Transverse colon (tissue), 4 donors: Measurements from ENCODE around the gene GPR107. TPM values are rescaled to one million over a fixed set of nuclear protein-coding genes. Genes with fewer than 3 reads are reported as not detected.
A peak's percentile ranks its signal among the peaks of the same experiment; 100 is the strongest.

Experiments
- DNase-seq: peaks from one replicate; pipeline ENCODE4 v3.0.0-alpha.2; 2019
- H3K27ac ChIP-seq, 4 donors: fragments of 200-600 bp; sonication (generic); 2 replicates each; pipeline ENCODE4 v1.5.1; 2016 to 2018; ENCODE audit warnings: inconsistent platforms in 4 of 4
- H3K27me3 ChIP-seq: fragments of 200-600 bp; sonication (generic); 2 replicates; pipeline ENCODE4 v1.5.1; 2017; ENCODE audit warnings: inconsistent platforms
- H3K36me3 ChIP-seq, 4 donors: fragments of 200-600 bp; sonication (generic); 2 replicates each; pipeline ENCODE4 v1.5.1; 2017 to 2019; ENCODE audit warnings: inconsistent platforms in 4 of 4
- H3K4me1 ChIP-seq, 4 donors: fragments of 200-600 bp; sonication (generic); 2 replicates each; pipeline ENCODE4 v1.5.1; 2017 to 2020; ENCODE audit warnings: inconsistent platforms in 4 of 4
- H3K4me3 ChIP-seq, 4 donors: fragments of 200-600 bp; sonication (generic); 1 replicate in 1 of 4; 2 replicates in 3 of 4; pipeline versions ENCODE4 v1.5.1 to v1.6.1; 2017 to 2019; ENCODE audit warnings: inconsistent platforms in 4 of 4
- H3K9me3 ChIP-seq, 2 donors: fragments of 200-600 bp; sonication (generic); 2 replicates each; pipeline ENCODE4 v1.5.1; 2017 to 2019; ENCODE audit warnings: inconsistent platforms in 2 of 2
- EP300 ChIP-seq: sonication (generic); formaldehyde crosslinking; IDR thresholded peaks from one replicate; pipeline ENCODE4 v1.6.1; 2017; ENCODE audit warnings: antibody characterized with exemption, low read depth
- POLR2A ChIP-seq: fragments of 450-650 bp; IDR thresholded peaks from one replicate; pipeline ENCODE4 v1.6.1; 2016; ENCODE audit warnings: antibody characterized with exemption, mild to moderate bottlenecking, moderate library complexity
- POLR2AphosphoS5 ChIP-seq, 3 donors: sonication (generic); formaldehyde crosslinking; IDR thresholded peaks; one replicate each; pipeline ENCODE4 v1.6.1; 2016; ENCODE audit warnings: antibody characterized with exemption in 3 of 3
- WGBS, 2 donors: methylation state at CpG; one replicate each; pipeline ENCODE4 v1.1.5; 2018; ENCODE audit warnings: low coverage in 1 of 2; 5-methylcytosine and 5-hydroxymethylcytosine counted together
- in situ Hi-C, 4 donors: fragments of 200-750 bp; cut with MboI; loops; one replicate each; pipeline versions ENCODE4 v1.15.0 to v1.15.1; 2017; ENCODE audit warnings: low sequenced_read_pairs in 3 of 4, low pct_ligation_motif_present in 1 of 4, low pct_unique_long_range_greater_than_20kb in 1 of 4
- intact Hi-C: fragments of 100-400 bp; cut with DNase I; formaldehyde crosslinking; loops from one replicate; pipeline ENCODE4 v1.15.1; 2023; ENCODE audit warnings: low total_unique reads
- total RNA-seq, 4 donors: library from RNA; depleted of rRNA; stranded (reverse); fragments of >200 nt; gene quantifications; one replicate each; pipeline ENCODE4 v1.1.0, GENCODE V29; 2016
- TF ChIP-seq, protein P1 (sequence below), 5 experiments: fragments of 200-600 bp in 3 of 5; fragments of 450-650 bp in 2 of 5; sonication (generic) in 3 of 5; IDR thresholded peaks; 1 replicate in 2 of 5; 2 replicates in 3 of 5; pipeline ENCODE4 v1.5.1; 2016 to 2017; ENCODE audit warnings: antibody characterized with exemption in 5 of 5, inconsistent platforms in 3 of 5, mild to moderate bottlenecking in 2 of 5, moderate library complexity in 1 of 5

Gene GPR107
- total RNA-seq, 4 donors from 2014 or later: 25.7 to 33.7 (median 32.7) TPM

DNA sequence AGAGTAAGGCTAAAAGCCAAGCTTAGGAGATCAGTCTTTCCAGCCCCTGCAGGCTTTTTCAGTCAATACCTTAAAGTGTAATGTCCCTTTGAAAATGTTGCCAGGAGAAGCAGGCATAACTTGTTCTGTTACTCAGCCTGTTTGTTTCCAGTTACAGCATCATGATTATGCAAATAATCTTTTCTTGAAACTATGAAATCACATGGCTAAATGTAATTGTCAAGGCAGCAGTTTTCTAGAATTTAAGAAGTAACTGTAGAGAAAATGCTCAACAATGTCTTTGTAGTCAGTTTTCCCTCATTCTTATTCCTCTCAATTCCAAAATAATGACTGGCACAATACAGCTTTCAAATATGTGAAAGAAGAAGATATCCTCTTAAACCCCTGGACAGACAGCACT is 1.9 kb upstream of the GPR107 start:
- Histone ChIP-seq H3K4me1 (peaks cover 17 to 41% (median 24%) of the 10 kb centered on the region in 4 donors), H3K4me3 (no peak overlapping the region), H3K27me3 (no peaks in the 10 kb centered on the region), H3K9me3 (no peaks in the 10 kb centered on the region), H3K36me3 (no peaks in the 10 kb centered on the region), H3K27ac (peak overlapping the region in 1 of 4 donors; percentile 91)
- DNase-seq: no peak
- TF ChIP-seq, protein P1, sequence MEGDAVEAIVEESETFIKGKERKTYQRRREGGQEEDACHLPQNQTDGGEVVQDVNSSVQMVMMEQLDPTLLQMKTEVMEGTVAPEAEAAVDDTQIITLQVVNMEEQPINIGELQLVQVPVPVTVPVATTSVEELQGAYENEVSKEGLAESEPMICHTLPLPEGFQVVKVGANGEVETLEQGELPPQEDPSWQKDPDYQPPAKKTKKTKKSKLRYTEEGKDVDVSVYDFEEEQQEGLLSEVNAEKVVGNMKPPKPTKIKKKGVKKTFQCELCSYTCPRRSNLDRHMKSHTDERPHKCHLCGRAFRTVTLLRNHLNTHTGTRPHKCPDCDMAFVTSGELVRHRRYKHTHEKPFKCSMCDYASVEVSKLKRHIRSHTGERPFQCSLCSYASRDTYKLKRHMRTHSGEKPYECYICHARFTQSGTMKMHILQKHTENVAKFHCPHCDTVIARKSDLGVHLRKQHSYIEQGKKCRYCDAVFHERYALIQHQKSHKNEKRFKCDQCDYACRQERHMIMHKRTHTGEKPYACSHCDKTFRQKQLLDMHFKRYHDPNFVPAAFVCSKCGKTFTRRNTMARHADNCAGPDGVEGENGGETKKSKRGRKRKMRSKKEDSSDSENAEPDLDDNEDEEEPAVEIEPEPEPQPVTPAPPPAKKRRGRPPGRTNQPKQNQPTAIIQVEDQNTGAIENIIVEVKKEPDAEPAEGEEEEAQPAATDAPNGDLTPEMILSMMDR (IDR thresholded peaks at IDR 0.05): no peak
- TF ChIP-seq POLR2A: no peak
- no peak for TF ChIP-seq POLR2AphosphoS5 (IDR thresholded peaks at IDR 0.05)
- no peak for TF ChIP-seq EP300
- intact Hi-C loops: no loop called here
- in situ Hi-C loops: no loop called here

DNA sequence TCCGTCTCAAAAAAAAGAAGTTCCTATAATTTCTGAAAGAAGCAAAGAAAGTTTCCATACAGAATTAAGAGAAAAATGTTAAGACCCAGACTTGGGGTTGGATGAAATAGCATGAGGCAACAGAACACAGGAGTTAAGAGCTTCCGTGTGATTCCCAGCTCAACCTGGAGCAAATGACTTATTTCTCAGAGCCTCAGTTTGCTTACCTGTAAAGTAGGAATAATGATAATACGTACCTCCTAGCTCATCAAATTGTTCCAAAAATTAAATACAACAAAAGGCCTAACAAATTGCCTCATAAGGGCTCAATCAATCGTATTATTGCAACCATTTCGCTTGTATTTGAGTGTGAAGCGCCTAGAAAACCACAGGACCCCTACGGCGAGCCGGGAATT is 600 bp upstream of the GPR107 start:
- H3K9me3 ChIP-seq: no peaks in the 10 kb centered on the region
- TF ChIP-seq EP300 (no peak), POLR2A (no peak)
- H3K27me3 ChIP-seq: no peaks in the 10 kb centered on the region
- no peaks in the 10 kb centered on the region for H3K36me3 ChIP-seq
- 13 to 48% methylated on average over 3 to 9 of the region's 9 CpGs for WGBS, 2 donors
- H3K27ac ChIP-seq: peak overlapping the region; percentile 91 to 97 (median 94)
- in situ Hi-C loops (no loop called here), intact Hi-C loops (no loop called here)
- peaks cover 17 to 48% (median 28%) of the 10 kb centered on the region in 4 donors for H3K4me1 ChIP-seq
- H3K4me3 ChIP-seq: peak overlapping the region; percentile 84 to 99 (median 92)
- no peak for DNase-seq

DNA sequence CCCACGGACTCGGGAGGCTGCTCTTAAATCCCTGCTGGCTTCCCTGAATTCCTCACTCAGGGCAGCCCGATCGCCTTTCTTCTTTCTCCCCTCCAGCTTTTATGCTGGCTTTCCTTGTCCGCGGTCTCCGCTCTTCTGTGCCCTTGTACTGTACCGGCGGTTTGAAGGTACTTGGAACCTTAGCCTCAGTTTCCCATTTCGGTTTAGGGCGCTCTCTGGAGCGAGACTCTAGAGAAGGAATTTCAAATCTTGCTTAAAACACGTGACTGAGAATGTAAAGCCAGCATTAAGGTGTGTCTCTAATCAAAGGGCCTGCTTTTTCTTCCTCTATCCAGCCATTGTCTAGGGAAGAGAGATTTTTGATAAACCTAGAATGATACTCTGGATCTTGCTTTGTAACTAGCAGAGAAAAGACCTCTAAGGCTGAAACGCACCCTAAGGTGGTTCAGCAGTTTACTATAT is 650 bp downstream of the GPR107 start:
- H3K4me3 ChIP-seq: peak overlapping the region; percentile 84 to 99 (median 92)
- peaks cover 17 to 60% (median 36%) of the 10 kb centered on the region in 4 donors for H3K4me1 ChIP-seq
- no peaks in the 10 kb centered on the region for H3K36me3 ChIP-seq
- peak overlapping the region; percentile 91 to 97 (median 94) for H3K27ac ChIP-seq
- 3 to 4% methylated on average over 9 to 14 of the region's 14 CpGs for WGBS, 2 donors
- TF ChIP-seq, protein P1 (IDR thresholded peaks at IDR 0.05): no peak
- TF ChIP-seq POLR2AphosphoS5 (IDR thresholded peaks at IDR 0.05) (no peak), EP300 (no peak), POLR2A (no peak)
- intact Hi-C loops: no loop called here
- H3K9me3 ChIP-seq: no peaks in the 10 kb centered on the region
- in situ Hi-C loops: no loop called here
- no peaks in the 10 kb centered on the region for H3K27me3 ChIP-seq
- DNase-seq: no peak

DNA sequence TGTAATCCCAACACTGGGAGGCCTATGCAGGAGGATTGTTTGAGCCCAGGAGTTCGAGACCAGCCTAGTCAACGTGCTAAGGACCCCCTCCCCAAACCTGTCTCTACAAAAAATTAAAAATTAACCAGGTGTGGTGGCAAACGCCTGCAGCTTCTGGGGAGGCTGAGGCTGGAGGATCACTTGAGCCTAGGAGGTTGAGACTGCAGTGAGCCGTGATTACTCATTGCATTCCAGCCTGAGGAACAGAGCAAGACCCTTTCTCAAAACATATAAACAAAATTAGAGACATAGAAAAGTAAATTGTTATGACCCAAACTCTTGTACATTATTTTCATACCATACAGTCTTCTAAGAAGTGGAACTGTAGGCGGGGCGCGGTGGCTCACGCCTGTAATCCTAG is 1.1 kb downstream of the GPR107 start:
- no peak for DNase-seq
- no peak for TF ChIP-seq POLR2AphosphoS5 (IDR thresholded peaks at IDR 0.05)
- TF ChIP-seq, protein P1 (IDR thresholded peaks at IDR 0.05): no peak
- TF ChIP-seq EP300: no peak
- no peak for TF ChIP-seq POLR2A
- in situ Hi-C loops (no loop called here), intact Hi-C loops (no loop called here)
- peak overlapping the region in 3 of 4 donors; percentile 84 to 99 (median 91) for H3K4me3 ChIP-seq
- no peaks in the 10 kb centered on the region for H3K9me3 ChIP-seq
- peak overlapping the region; percentile 91 to 97 (median 94) for H3K27ac ChIP-seq
- no peaks in the 10 kb centered on the region for H3K36me3 ChIP-seq
- H3K27me3 ChIP-seq: no peaks in the 10 kb centered on the region
- 60 to 70% methylated on average over 2 to 8 of the region's 8 CpGs for WGBS, 2 donors
- peaks cover 17 to 60% (median 36%) of the 10 kb centered on the region in 4 donors for H3K4me1 ChIP-seq

DNA sequence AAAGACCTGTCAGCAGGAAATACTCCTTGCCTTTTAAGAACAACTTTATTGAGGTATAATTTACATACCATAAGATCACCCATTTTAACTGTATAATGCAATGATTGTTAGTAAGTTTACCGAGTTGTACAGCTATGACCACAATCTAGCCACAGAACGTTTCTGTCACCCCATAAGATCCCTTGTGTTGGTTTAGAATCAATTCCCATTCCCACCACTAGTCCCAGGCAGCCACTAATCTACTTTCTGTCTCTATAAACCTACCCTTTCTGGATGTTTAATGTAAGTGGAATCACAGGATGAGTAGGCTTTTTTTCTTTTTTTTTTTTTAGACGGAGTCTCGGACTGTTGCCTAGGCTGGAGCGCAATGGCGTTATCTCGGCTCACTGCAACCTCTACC is 4.4 kb downstream of the GPR107 start:
- Histone ChIP-seq H3K4me3 (no peak overlapping the region), H3K36me3 (no peaks in the 10 kb centered on the region), H3K27me3 (no peaks in the 10 kb centered on the region), H3K9me3 (no peaks in the 10 kb centered on the region), H3K27ac (peak overlapping the region; percentile 15 to 67 (median 58)), H3K4me1 (peaks cover 6 to 50% (median 27%) of the 10 kb centered on the region in 4 donors)
- WGBS, 2 donors: 59 to 73% methylated on average over 4 to 7 of the region's 7 CpGs
- in situ Hi-C loops (no loop called here), intact Hi-C loops (no loop called here)
- TF ChIP-seq, protein P1 (IDR thresholded peaks at IDR 0.05): peak; percentile 22 to 39 (median 36)
- TF ChIP-seq EP300: no peak
- no peak for DNase-seq
